ENCODE data around the gene FGF12. TPM values are rescaled to one million over a fixed set of nuclear protein-coding genes. Genes with fewer than 3 reads are reported as not detected.

Gene FGF12
- total and polyA plus RNA-seq, 11 donors, result 21.8 to 420 (median 265) TPM

GRCh38 chr3:192187485-192188051 is 539.8 kb downstream of the FGF12 start:
- no peak overlapping the region for H3K27ac ChIP-seq
- no peaks in the 10 kb centered on the region for H3K27me3 ChIP-seq
- 44 to 59% (median 57%) methylated on average over 4 of the region's 4 CpGs for WGBS, 4 donors
- ATAC-seq, result no peak
- intact Hi-C loops (cut with DNase I), result loop anchor here in 9 of 10 donors (2.0 to 10.0 kb wide), 6 partner anchors 53 to 257 kb away; no protein-coding TSS in a partner anchor
- TF ChIP-seq CTCF (IDR thresholded peaks at IDR 0.05) (no peak), POLR2A (IDR thresholded peaks at IDR 0.05) (no peak)
- no peak for DNase-seq
- no peaks in the 10 kb centered on the region for H3K36me3 ChIP-seq
- peaks cover 0 to 9% (median 2%) of the 10 kb centered on the region in 12 donors for H3K4me1 ChIP-seq
- no peak overlapping the region for H3K4me3 ChIP-seq
- H3K9me3 ChIP-seq, result no peaks in the 10 kb centered on the region

- H3K9me3 ChIP-seq, result no peaks in the 10 kb centered on the region
- DNase-seq (no peak), ATAC-seq (no peak)
- no peak for TF ChIP-seq CTCF (IDR thresholded peaks at IDR 0.05)
- TF ChIP-seq POLR2A (IDR thresholded peaks at IDR 0.05), result no peak
- 70 to 78% (median 74%) methylated on average over 3 of the region's 3 CpGs for WGBS, 4 donors
- H3K4me3 ChIP-seq, result no peak overlapping the region
- peaks cover 0 to 9% (median 2%) of the 10 kb centered on the region in 12 donors for H3K4me1 ChIP-seq
- no peaks in the 10 kb centered on the region for H3K36me3 ChIP-seq
- no peak overlapping the region for H3K27ac ChIP-seq
- intact Hi-C loops (cut with DNase I), result loop anchor here in 9 of 10 donors (5.0 to 10.0 kb wide), 5 partner anchors 52 to 258 kb away; no protein-coding TSS in a partner anchor
- H3K27me3 ChIP-seq, result no peaks in the 10 kb centered on the region
Observed at GRCh38 chr3:192186498-192186897, 540.8 kb downstream of the FGF12 start.

GRCh38 chr3:192186045-192186444 is 541.3 kb downstream of the FGF12 start:
- no peaks in the 10 kb centered on the region for H3K36me3 ChIP-seq
- H3K4me3 ChIP-seq, result no peak overlapping the region
- intact Hi-C loops (cut with DNase I), result loop anchor here in 9 of 10 donors (5.0 to 10.0 kb wide), 5 partner anchors 51 to 259 kb away; no protein-coding TSS in a partner anchor
- H3K9me3 ChIP-seq, result no peaks in the 10 kb centered on the region
- H3K27ac ChIP-seq, result no peak overlapping the region
- H3K27me3 ChIP-seq, result no peaks in the 10 kb centered on the region
- WGBS, 4 donors, result 74 to 88% (median 85%) methylated on average over 2 of the region's 2 CpGs
- no peak for ATAC-seq
- DNase-seq, result no peak
- TF ChIP-seq CTCF (IDR thresholded peaks at IDR 0.05) (no peak), POLR2A (IDR thresholded peaks at IDR 0.05) (no peak)
- H3K4me1 ChIP-seq, result peaks cover 0 to 9% (median 2%) of the 10 kb centered on the region in 12 donors

GRCh38 chr3:192183109-192183508 is 544.2 kb downstream of the FGF12 start:
- H3K27ac ChIP-seq, result no peak overlapping the region
- TF ChIP-seq POLR2A (IDR thresholded peaks at IDR 0.05), result no peak
- no peak for TF ChIP-seq CTCF (IDR thresholded peaks at IDR 0.05)
- H3K9me3 ChIP-seq, result no peaks in the 10 kb centered on the region
- no peaks in the 10 kb centered on the region for H3K36me3 ChIP-seq
- peaks cover 0 to 9% (median 2%) of the 10 kb centered on the region in 12 donors for H3K4me1 ChIP-seq
- H3K4me3 ChIP-seq, result no peak overlapping the region
- no peak for ATAC-seq
- no peaks in the 10 kb centered on the region for H3K27me3 ChIP-seq
- DNase-seq, result no peak
- intact Hi-C loops (cut with DNase I), result loop anchor here in 3 of 10 donors (10.0 kb wide), 3 partner anchors 48 to 262 kb away; no protein-coding TSS in a partner anchor
- WGBS, 4 donors, result 56 to 61% (median 58%) methylated on average over 3 of the region's 3 CpGs
